ENCODE data around the gene TSPOAP1. TPM values are rescaled to one million over a fixed set of nuclear protein-coding genes. Genes with fewer than 3 reads are reported as not detected.

TSPOAP1 gene
- polyA plus RNA-seq, 2 of the 4 experiments (the other 2 are of a cell fraction), result not detected

DNA sequence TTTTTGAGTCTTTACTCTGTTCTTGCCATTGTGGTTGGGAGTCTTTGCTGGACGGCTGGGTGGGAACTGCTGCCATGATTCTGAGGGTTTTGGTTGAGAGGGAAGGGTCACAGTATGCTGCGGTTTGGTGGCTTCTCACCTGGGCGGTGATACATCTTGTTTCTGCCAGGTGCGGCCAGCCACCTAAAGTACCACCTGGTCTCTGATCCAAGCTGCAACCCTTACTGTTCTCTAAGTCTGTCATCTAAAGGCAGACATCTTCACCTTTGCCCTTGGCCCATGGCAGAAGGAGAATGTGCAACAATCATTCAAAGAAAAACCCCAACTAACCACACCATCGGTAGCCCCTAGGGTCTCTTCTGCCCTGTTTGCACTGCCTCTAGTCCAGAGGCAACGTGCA lies 28.3 kb downstream of the TSPOAP1 start (continued):
- TF ChIP-seq, protein P1, sequence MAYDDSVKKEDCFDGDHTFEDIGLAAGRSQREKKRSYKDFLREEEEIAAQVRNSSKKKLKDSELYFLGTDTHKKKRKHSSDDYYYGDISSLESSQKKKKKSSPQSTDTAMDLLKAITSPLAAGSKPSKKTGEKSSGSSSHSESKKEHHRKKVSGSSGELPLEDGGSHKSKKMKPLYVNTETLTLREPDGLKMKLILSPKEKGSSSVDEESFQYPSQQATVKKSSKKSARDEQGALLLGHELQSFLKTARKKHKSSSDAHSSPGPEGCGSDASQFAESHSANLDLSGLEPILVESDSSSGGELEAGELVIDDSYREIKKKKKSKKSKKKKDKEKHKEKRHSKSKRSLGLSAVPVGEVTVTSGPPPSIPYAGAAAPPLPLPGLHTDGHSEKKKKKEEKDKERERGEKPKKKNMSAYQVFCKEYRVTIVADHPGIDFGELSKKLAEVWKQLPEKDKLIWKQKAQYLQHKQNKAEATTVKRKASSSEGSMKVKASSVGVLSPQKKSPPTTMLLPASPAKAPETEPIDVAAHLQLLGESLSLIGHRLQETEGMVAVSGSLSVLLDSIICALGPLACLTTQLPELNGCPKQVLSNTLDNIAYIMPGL (CRISPR knock-in tag; IDR thresholded peaks at IDR 0.05; ENCODE audit: borderline replicate concordance), result no peak

DNA sequence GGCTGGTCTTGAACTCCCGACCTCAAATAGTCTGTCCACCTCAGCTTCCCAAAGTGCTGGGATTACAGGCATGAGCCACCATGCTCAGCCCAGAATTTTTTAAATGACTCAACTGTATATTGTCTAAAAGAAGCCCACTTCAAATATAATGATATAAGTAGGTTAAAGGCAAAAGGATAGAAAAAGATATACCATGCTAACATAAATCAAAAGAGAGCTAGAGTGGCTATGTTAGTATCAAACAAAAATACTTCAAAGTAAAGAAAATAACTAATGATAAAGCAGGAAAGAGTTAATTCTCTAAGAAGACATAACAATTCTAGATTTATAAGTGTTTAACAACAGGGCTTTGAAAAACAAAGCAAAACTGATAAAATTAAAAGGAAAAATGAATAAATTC lies 34.6 kb downstream of the TSPOAP1 start:
- 17% methylated on average over 1 of the region's 1 CpG for WGBS (ENCODE audit: missing lambda C conversion rate)
- TF ChIP-seq ZFP36 (IDR thresholded peaks at IDR 0.05; ENCODE audit: borderline replicate concordance, partially characterized antibody), result no peak
- POLR2A ChIA-PET, result interaction anchor here (0.7 kb wide), 1 partner anchor 69 kb away, joined by 3 read pairs; no protein-coding TSS in a partner anchor
- no peak overlapping the region for H3K27ac ChIP-seq
- H3K4me2 ChIP-seq, result no peak overlapping the region
- no peak overlapping the region for H3K4me3 ChIP-seq
- 0 out of 3 replicates have a peak, but pooled peaks cover 6% of the 10 kb centered on the region for H3K9me3 ChIP-seq
- peak; percentile 56 for FAIRE-seq
- CTCF ChIA-PET, result interaction anchor here (1.0 kb wide), 1 partner anchor 10 kb away, joined by 3 read pairs; no protein-coding TSS in a partner anchor
- H3K4me1 ChIP-seq, result no peaks in the 10 kb centered on the region; the same call in 2 of the 3 replicates
- ATAC-seq, result no peak
- DNase-seq (ENCODE audit: low read depth in 1 of 2, low spot score in 1 of 2), result no peak

DNA sequence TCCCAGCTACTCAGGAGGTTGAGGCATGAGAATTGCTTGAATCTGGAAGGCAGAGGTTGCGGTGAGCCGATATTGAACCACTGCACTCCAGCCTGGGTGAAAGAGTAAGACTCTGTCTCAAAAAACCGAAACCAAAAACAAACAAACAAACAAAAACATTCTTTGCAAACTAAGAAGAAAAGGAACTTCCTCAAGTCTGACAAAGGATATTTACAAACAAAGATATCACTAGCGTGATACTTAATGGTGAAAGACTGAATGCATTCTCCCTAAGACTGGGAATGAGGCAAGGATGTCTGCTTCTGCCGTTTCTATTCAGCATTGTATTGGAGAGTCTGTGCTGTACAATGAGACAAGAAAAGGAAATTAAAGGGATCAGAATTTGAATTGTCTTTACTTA lies 37.3 kb downstream of the TSPOAP1 start:
- no peak for DNase-seq (ENCODE audit: low read depth in 1 of 2, low spot score in 1 of 2)
- H3K4me1 ChIP-seq, result no peaks in the 10 kb centered on the region; the same call in 2 of the 3 replicates
- 43% methylated on average over 5 of the region's 5 CpGs for WGBS (ENCODE audit: missing lambda C conversion rate)
- H3K4me2 ChIP-seq, result no peak overlapping the region
- TF ChIP-seq EP300 (IDR thresholded peaks at IDR 0.05) (no peak), RNF2 (IDR thresholded peaks at IDR 0.05; ENCODE audit: borderline replicate concordance, low read depth) (0 out of 2 replicates have a peak, but pooled peaks have one; percentile 42), FOSB (CRISPR knock-in tag; IDR thresholded peaks at IDR 0.05) (no peak), MAFK (IDR thresholded peaks at IDR 0.05; ENCODE audit: partially characterized antibody) (no peak)
- TF ChIP-seq, protein P1 (CRISPR knock-in tag; IDR thresholded peaks at IDR 0.05; ENCODE audit: borderline replicate concordance), result no peak
- ChIA-PET CTCF (interaction anchor here (0.7 to 2.0 kb wide), 2 partner anchors 13 to 26 kb away, joined by 3 to 10 read pairs; no protein-coding TSS in a partner anchor), POLR2A (no interaction called here)
- H3K4me3 ChIP-seq, result no peak overlapping the region
- H3K27ac ChIP-seq, result no peak overlapping the region
- H3K9me3 ChIP-seq, result 0 out of 3 replicates have a peak, but pooled peaks cover 4% of the 10 kb centered on the region
- no peak for ATAC-seq
- FAIRE-seq, result no peak

DNA sequence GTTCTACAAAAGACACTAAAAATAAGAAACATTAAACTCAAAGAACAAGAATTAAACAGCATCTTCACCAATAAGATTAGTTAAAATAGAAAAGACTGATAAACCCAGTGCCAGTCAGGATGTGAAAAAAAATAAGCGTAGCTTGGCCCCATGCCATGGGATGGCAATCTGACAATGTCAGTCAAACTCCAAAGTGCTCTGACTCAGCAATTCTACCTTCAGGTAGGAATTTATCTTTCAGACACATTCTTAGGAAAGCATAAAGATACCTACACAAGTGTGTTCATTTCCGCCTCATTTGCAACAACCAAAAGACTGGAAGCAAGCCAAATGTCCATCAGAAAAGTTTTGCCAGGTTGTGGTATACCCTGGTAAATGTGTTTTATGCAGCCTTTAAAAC lies 38.7 kb downstream of the TSPOAP1 start:
- DNase-seq (ENCODE audit: low read depth in 1 of 2, low spot score in 1 of 2), result no peak
- FAIRE-seq, result no peak
- no peak for ATAC-seq
- ChIA-PET CTCF (interaction anchor here (0.8 to 2.1 kb wide), 3 partner anchors 10 to 40 kb away, joined by 3 to 6 read pairs (median 3); no protein-coding TSS in a partner anchor), POLR2A (no interaction called here)
- H3K9me3 ChIP-seq, result 0 out of 3 replicates have a peak, but pooled peaks cover 4% of the 10 kb centered on the region
- no peaks in the 10 kb centered on the region; the same call in 2 of the 3 replicates for H3K4me1 ChIP-seq
- no peak overlapping the region for H3K27ac ChIP-seq
- H3K4me3 ChIP-seq, result no peak overlapping the region
- 56% methylated on average over 2 of the region's 2 CpGs for WGBS (ENCODE audit: missing lambda C conversion rate)
- TF ChIP-seq, protein P2, sequence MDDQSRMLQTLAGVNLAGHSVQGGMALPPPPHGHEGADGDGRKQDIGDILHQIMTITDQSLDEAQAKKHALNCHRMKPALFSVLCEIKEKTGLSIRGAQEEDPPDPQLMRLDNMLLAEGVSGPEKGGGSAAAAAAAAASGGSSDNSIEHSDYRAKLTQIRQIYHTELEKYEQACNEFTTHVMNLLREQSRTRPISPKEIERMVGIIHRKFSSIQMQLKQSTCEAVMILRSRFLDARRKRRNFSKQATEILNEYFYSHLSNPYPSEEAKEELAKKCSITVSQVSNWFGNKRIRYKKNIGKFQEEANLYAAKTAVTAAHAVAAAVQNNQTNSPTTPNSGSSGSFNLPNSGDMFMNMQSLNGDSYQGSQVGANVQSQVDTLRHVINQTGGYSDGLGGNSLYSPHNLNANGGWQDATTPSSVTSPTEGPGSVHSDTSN (IDR thresholded peaks at IDR 0.05), result no peak
- TF ChIP-seq HOXB5 (CRISPR knock-in tag; IDR thresholded peaks at IDR 0.05) (no peak), MAFK (IDR thresholded peaks at IDR 0.05; ENCODE audit: partially characterized antibody) (peak; percentile 88), NFE2L2 (conservative IDR thresholded peaks at IDR 0.05; ENCODE audit: low read length) (peak; percentile 24; the same call in 1 of the 2 replicates)
- no peak overlapping the region for H3K4me2 ChIP-seq

DNA sequence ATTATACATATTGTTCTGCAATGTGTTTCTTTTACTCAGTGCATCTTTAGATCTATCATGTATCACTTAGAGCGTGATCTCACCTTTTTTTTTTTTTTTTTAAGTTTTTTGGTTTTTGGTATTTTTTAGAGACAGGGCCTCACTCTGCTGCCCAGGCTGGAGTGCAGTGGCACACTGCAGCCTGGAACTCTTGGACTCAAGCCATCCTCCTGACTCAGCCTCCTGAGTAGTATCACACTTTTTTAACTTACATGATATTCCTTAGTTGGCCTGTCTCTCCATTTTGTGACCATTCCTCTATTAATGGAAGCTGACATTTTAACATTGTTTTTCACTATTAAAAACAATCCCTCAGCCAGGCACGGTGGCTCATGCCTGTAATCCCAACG lies 43.2 kb downstream of the TSPOAP1 start:
- no peak overlapping the region for H3K4me2 ChIP-seq
- DNase-seq (ENCODE audit: low read depth in 1 of 2, low spot score in 1 of 2), result no peak
- ChIA-PET POLR2A (no interaction called here), CTCF (interaction anchor here (0.6 to 3.1 kb wide), 6 partner anchors 11 to 843 kb away, joined by 3 to 13 read pairs (median 4); no protein-coding TSS in a partner anchor)
- no peak overlapping the region for H3K27ac ChIP-seq
- ATAC-seq, result no peak
- H3K4me1 ChIP-seq, result no peaks in the 10 kb centered on the region; the same call in 2 of the 3 replicates
- WGBS (ENCODE audit: missing lambda C conversion rate), result 82% methylated on average over 3 of the region's 3 CpGs
- H3K4me3 ChIP-seq, result no peak overlapping the region
- FAIRE-seq, result no peak
- H3K9me3 ChIP-seq, result no peaks in the 10 kb centered on the region
- TF ChIP-seq NR3C1 (IDR thresholded peaks at IDR 0.05), result no peak
- TF ChIP-seq, protein P3, sequence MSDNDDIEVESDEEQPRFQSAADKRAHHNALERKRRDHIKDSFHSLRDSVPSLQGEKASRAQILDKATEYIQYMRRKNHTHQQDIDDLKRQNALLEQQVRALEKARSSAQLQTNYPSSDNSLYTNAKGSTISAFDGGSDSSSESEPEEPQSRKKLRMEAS (IDR thresholded peaks at IDR 0.05), result no peak
- TF ChIP-seq RCOR1 (IDR thresholded peaks at IDR 0.05; ENCODE audit: low read depth, low read length), result no peak
- TF ChIP-seq, protein P4, sequence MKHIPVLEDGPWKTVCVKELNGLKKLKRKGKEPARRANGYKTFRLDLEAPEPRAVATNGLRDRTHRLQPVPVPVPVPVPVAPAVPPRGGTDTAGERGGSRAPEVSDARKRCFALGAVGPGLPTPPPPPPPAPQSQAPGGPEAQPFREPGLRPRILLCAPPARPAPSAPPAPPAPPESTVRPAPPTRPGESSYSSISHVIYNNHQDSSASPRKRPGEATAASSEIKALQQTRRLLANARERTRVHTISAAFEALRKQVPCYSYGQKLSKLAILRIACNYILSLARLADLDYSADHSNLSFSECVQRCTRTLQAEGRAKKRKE (CRISPR knock-in tag; IDR thresholded peaks at IDR 0.05; ENCODE audit: low read depth), result no peak
- no peak for TF ChIP-seq HOXB5 (CRISPR knock-in tag; IDR thresholded peaks at IDR 0.05)
- no peak for TF ChIP-seq FOSL2 (IDR thresholded peaks at IDR 0.05)
- no peak for TF ChIP-seq FOSL2 (CRISPR knock-in tag; IDR thresholded peaks at IDR 0.05)
- TF ChIP-seq, protein P5, sequence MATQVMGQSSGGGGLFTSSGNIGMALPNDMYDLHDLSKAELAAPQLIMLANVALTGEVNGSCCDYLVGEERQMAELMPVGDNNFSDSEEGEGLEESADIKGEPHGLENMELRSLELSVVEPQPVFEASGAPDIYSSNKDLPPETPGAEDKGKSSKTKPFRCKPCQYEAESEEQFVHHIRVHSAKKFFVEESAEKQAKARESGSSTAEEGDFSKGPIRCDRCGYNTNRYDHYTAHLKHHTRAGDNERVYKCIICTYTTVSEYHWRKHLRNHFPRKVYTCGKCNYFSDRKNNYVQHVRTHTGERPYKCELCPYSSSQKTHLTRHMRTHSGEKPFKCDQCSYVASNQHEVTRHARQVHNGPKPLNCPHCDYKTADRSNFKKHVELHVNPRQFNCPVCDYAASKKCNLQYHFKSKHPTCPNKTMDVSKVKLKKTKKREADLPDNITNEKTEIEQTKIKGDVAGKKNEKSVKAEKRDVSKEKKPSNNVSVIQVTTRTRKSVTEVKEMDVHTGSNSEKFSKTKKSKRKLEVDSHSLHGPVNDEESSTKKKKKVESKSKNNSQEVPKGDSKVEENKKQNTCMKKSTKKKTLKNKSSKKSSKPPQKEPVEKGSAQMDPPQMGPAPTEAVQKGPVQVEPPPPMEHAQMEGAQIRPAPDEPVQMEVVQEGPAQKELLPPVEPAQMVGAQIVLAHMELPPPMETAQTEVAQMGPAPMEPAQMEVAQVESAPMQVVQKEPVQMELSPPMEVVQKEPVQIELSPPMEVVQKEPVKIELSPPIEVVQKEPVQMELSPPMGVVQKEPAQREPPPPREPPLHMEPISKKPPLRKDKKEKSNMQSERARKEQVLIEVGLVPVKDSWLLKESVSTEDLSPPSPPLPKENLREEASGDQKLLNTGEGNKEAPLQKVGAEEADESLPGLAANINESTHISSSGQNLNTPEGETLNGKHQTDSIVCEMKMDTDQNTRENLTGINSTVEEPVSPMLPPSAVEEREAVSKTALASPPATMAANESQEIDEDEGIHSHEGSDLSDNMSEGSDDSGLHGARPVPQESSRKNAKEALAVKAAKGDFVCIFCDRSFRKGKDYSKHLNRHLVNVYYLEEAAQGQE (IDR thresholded peaks at IDR 0.05), result no peak
- no peak for TF ChIP-seq POLR2AphosphoS2 (conservative IDR thresholded peaks at IDR 0.05; ENCODE audit: low read length)
